ENCODE measurements around the gene VAV1. TPM values are rescaled to one million over a fixed set of nuclear protein-coding genes. Genes with fewer than 3 reads are reported as not detected.

VAV1 gene
- total and polyA plus RNA-seq, 2 of the 13 experiments (the other 11 are each of a cell fraction or from before 2014, with no cell fraction given), result not detected

GRCh38 chr19:6832412-6832811, 59.9 kb downstream of the VAV1 start:
- peaks cover 0 to 4% of the 10 kb centered on the region in 2 experiments; a peak in 2 of 5 replicates for H3K27me3 ChIP-seq (ENCODE audit: control insufficient read depth in 1 of 2, insufficient read depth in 2 of 2, low read length in 2 of 2)
- H3K4me3 ChIP-seq (replicated peaks in 1 of 3; ENCODE audit: insufficient read depth in 1 of 3, low read depth in 2 of 3, low read length in 3 of 3), result no peak overlapping the region
- POLR2A ChIA-PET, result no interaction called here
- no peaks in the 10 kb centered on the region for H4K20me1 ChIP-seq (ENCODE audit: insufficient read depth, low read length)
- H3K4me2 ChIP-seq (ENCODE audit: low read depth, low read length), result no peak overlapping the region
- BruUV-seq (replicated peaks), result no TSS peak
- H3K36me3 ChIP-seq (replicated peaks in 1 of 2; ENCODE audit: control insufficient read depth in 1 of 2, insufficient read depth in 2 of 2, low read length in 2 of 2), result no peaks in the 10 kb centered on the region
- no peaks in the 10 kb centered on the region for H3K9me3 ChIP-seq (ENCODE audit: low read length)
- ATAC-seq (no peak), FAIRE-seq (no peak), DNase-seq (ENCODE audit: low spot score) (no peak)
- H3K27ac ChIP-seq (ENCODE audit: extremely low read length, insufficient read depth, low read length), result no peak overlapping the region
- no peak overlapping the region for H3K9ac ChIP-seq (ENCODE audit: insufficient read depth, low read depth, low read length)
- CTCF ChIA-PET (ENCODE audit: low intra/inter-chr PET ratio, low total read pairs), result no interaction called here
- no peaks in the 10 kb centered on the region for H3K4me1 ChIP-seq (ENCODE audit: insufficient read depth, low read length)
- no peaks in the 10 kb centered on the region for H3K79me2 ChIP-seq (ENCODE audit: insufficient read depth, low read length)
- 5% methylated on average over 1 of the region's 1 CpG for whole genome bisulfite sequencing (ENCODE audit: low lambda C conversion rate)
- H2AFZ ChIP-seq (ENCODE audit: low read length), result no peak overlapping the region
- intact Hi-C loops (cut with micrococcal nuclease; ENCODE audit: unreplicated experiment), result no loop called here
- in situ Hi-C loops (cut with HindIII; ENCODE audit: extremely low pct_ligation_motif_present, low pct_unique_long_range_greater_than_20kb), result no loop called here
- peak; percentile 43 for TF ChIP-seq PCBP2 (optimal IDR thresholded peaks at IDR 0.05; ENCODE audit: low read depth, low read length, poor library complexity, severe bottlenecking)
- 0 out of 2 replicates have a peak, but pooled peaks have one; percentile 19 for TF ChIP-seq NBN (conservative IDR thresholded peaks at IDR 0.05)
- TF ChIP-seq FOXA1 (IDR thresholded peaks at IDR 0.05), result peak; percentile 27; the same call in 1 of the 2 replicates
- TF ChIP-seq FOXA1 (CRISPR knock-in tag; IDR thresholded peaks at IDR 0.05), result no peak
- no peak for TF ChIP-seq SRF (IDR thresholded peaks at IDR 0.05; ENCODE audit: low read depth, low read length)
- no peak for TF ChIP-seq MBNL3 (CRISPR knock-in tag; conservative IDR thresholded peaks at IDR 0.05)

- CTCF ChIA-PET (ENCODE audit: low intra/inter-chr PET ratio, low total read pairs), result no interaction called here
- 44% methylated on average over 16 of the region's 16 CpGs for WGBS (ENCODE audit: low lambda C conversion rate)
- TF ChIP-seq, protein P1, sequence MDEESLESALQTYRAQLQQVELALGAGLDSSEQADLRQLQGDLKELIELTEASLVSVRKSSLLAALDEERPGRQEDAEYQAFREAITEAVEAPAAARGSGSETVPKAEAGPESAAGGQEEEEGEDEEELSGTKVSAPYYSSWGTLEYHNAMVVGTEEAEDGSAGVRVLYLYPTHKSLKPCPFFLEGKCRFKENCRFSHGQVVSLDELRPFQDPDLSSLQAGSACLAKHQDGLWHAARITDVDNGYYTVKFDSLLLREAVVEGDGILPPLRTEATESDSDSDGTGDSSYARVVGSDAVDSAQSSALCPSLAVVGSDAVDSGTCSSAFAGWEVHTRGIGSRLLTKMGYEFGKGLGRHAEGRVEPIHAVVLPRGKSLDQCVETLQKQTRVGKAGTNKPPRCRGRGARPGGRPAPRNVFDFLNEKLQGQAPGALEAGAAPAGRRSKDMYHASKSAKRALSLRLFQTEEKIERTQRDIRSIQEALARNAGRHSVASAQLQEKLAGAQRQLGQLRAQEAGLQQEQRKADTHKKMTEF (CRISPR knock-in tag; IDR thresholded peaks at IDR 0.05), result no peak
- TF ChIP-seq PRDM4 (CRISPR knock-in tag; IDR thresholded peaks at IDR 0.05; ENCODE audit: borderline replicate concordance) (no peak), HOXA3 (CRISPR knock-in tag; IDR thresholded peaks at IDR 0.05) (no peak), ZKSCAN8 (CRISPR knock-in tag; IDR thresholded peaks at IDR 0.05; ENCODE audit: borderline replicate concordance) (no peak), ZNF180 (CRISPR knock-in tag; IDR thresholded peaks at IDR 0.05; ENCODE audit: borderline replicate concordance, low read depth) (no peak), ZNF562 (CRISPR knock-in tag; IDR thresholded peaks at IDR 0.05; ENCODE audit: borderline replicate concordance) (no peak), ZFP36L2 (CRISPR knock-in tag; IDR thresholded peaks at IDR 0.05) (no peak), ZNF296 (CRISPR knock-in tag; conservative IDR thresholded peaks at IDR 0.05) (no peak), SIN3A (IDR thresholded peaks at IDR 0.05; ENCODE audit: borderline replicate concordance, low read depth, low read length) (no peak), SP4 (CRISPR knock-in tag; IDR thresholded peaks at IDR 0.05) (no peak)
Observed at GRCh38 chr19:6833166-6833790, 60.8 kb downstream of the VAV1 start.

More at GRCh38 chr19:6833166-6833790, 60.8 kb downstream of the VAV1 start:
- H3K36me3 ChIP-seq (replicated peaks in 1 of 2; ENCODE audit: control insufficient read depth in 1 of 2, insufficient read depth in 2 of 2, low read length in 2 of 2), result no peaks in the 10 kb centered on the region
- DNase-seq (ENCODE audit: low spot score) (no peak), ATAC-seq (no peak), FAIRE-seq (no peak)
- no peak overlapping the region for H3K27ac ChIP-seq (ENCODE audit: extremely low read length, insufficient read depth, low read length)
- H3K79me2 ChIP-seq (ENCODE audit: insufficient read depth, low read length), result no peaks in the 10 kb centered on the region
- H2AFZ ChIP-seq (ENCODE audit: low read length), result no peak overlapping the region
- H3K9me3 ChIP-seq (ENCODE audit: low read length), result no peaks in the 10 kb centered on the region
- BruUV-seq (replicated peaks), result no TSS peak
- H3K27me3 ChIP-seq (ENCODE audit: control insufficient read depth in 1 of 2, insufficient read depth in 2 of 2, low read length in 2 of 2), result peaks cover 0 to 1% of the 10 kb centered on the region in 2 experiments; a peak in 1 of 5 replicates
- no peak overlapping the region for H3K4me2 ChIP-seq (ENCODE audit: low read depth, low read length)
- H3K4me3 ChIP-seq (replicated peaks in 1 of 3; ENCODE audit: insufficient read depth in 1 of 3, low read depth in 2 of 3, low read length in 3 of 3), result no peak overlapping the region
- in situ Hi-C loops (cut with HindIII; ENCODE audit: extremely low pct_ligation_motif_present, low pct_unique_long_range_greater_than_20kb) (no loop called here), intact Hi-C loops (cut with micrococcal nuclease; ENCODE audit: unreplicated experiment) (no loop called here)
- POLR2A ChIA-PET, result no interaction called here
- no peak overlapping the region for H3K9ac ChIP-seq (ENCODE audit: insufficient read depth, low read depth, low read length)
- no peaks in the 10 kb centered on the region for H3K4me1 ChIP-seq (ENCODE audit: insufficient read depth, low read length)
- no peaks in the 10 kb centered on the region for H4K20me1 ChIP-seq (ENCODE audit: insufficient read depth, low read length)
